Measurements from ENCODE around the gene PARN. TPM values are rescaled to one million over a fixed set of nuclear protein-coding genes. Genes with fewer than 3 reads are reported as not detected.

PARN gene
- total RNA-seq, 1 experiment from 2014 or later = 57.8 TPM

DNA sequence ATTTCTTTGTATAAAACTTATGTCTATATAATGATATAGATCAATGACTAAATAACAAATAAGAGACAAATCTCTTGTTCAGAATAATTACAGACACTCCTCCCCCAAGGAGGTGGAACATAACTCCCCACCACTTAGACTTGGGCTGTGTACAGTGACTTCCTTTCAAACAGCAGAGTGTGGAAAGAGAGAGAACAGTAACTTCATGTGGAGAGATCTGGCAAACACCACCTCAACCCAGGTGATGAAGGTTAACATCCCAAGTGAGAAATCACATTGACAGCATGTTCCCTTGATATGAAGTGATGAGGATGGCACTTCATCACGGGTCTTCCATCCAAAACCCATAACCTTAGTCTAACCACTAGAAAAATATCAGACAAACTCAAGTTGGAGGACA, 169.3 kb downstream of the PARN start:
- in situ Hi-C loops (cut with HindIII; ENCODE audit: low pct_unique_long_range_greater_than_20kb, low sequenced_read_pairs) = no loop called here
- H3K9me3 ChIP-seq (ENCODE audit: control insufficient read depth, insufficient read depth, low read depth, low read length) = peaks cover 7% of the 10 kb centered on the region; the same call in 1 of the 2 replicates
- ChIA-PET CTCF (no interaction called here), POLR2A (no interaction called here)
- no peak overlapping the region for H3K27ac ChIP-seq (ENCODE audit: low read length)
- DNase-seq (ENCODE audit: low read depth, low spot score) (no peak), ATAC-seq (no peak)
- intact Hi-C loops (cut with micrococcal nuclease; ENCODE audit: unreplicated experiment) = no loop called here
- H3K36me3 ChIP-seq (ENCODE audit: control insufficient read depth, insufficient read depth, low read length) = no peaks in the 10 kb centered on the region; the same call in 1 of the 2 replicates
- TF ChIP-seq, protein P1, sequence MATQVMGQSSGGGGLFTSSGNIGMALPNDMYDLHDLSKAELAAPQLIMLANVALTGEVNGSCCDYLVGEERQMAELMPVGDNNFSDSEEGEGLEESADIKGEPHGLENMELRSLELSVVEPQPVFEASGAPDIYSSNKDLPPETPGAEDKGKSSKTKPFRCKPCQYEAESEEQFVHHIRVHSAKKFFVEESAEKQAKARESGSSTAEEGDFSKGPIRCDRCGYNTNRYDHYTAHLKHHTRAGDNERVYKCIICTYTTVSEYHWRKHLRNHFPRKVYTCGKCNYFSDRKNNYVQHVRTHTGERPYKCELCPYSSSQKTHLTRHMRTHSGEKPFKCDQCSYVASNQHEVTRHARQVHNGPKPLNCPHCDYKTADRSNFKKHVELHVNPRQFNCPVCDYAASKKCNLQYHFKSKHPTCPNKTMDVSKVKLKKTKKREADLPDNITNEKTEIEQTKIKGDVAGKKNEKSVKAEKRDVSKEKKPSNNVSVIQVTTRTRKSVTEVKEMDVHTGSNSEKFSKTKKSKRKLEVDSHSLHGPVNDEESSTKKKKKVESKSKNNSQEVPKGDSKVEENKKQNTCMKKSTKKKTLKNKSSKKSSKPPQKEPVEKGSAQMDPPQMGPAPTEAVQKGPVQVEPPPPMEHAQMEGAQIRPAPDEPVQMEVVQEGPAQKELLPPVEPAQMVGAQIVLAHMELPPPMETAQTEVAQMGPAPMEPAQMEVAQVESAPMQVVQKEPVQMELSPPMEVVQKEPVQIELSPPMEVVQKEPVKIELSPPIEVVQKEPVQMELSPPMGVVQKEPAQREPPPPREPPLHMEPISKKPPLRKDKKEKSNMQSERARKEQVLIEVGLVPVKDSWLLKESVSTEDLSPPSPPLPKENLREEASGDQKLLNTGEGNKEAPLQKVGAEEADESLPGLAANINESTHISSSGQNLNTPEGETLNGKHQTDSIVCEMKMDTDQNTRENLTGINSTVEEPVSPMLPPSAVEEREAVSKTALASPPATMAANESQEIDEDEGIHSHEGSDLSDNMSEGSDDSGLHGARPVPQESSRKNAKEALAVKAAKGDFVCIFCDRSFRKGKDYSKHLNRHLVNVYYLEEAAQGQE (IDR thresholded peaks at IDR 0.05; ENCODE audit: insufficient read depth in 1 of 2, low read depth in 2 of 2, low read length in 1 of 2) = no peak
- no peak for TF ChIP-seq POLR2AphosphoS5 (IDR thresholded peaks at IDR 0.05; ENCODE audit: low read depth, low read length)
- no peak for TF ChIP-seq SIN3A (IDR thresholded peaks at IDR 0.05; ENCODE audit: borderline replicate concordance, insufficient read depth, low read depth, low read length)
- TF ChIP-seq, protein P2, sequence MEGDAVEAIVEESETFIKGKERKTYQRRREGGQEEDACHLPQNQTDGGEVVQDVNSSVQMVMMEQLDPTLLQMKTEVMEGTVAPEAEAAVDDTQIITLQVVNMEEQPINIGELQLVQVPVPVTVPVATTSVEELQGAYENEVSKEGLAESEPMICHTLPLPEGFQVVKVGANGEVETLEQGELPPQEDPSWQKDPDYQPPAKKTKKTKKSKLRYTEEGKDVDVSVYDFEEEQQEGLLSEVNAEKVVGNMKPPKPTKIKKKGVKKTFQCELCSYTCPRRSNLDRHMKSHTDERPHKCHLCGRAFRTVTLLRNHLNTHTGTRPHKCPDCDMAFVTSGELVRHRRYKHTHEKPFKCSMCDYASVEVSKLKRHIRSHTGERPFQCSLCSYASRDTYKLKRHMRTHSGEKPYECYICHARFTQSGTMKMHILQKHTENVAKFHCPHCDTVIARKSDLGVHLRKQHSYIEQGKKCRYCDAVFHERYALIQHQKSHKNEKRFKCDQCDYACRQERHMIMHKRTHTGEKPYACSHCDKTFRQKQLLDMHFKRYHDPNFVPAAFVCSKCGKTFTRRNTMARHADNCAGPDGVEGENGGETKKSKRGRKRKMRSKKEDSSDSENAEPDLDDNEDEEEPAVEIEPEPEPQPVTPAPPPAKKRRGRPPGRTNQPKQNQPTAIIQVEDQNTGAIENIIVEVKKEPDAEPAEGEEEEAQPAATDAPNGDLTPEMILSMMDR (IDR thresholded peaks at IDR 0.05) = no peak
- TF ChIP-seq TCF7L2 (IDR thresholded peaks at IDR 0.05; ENCODE audit: low read depth, low read length) = no peak
- no peaks in the 10 kb centered on the region for H3K27me3 ChIP-seq (ENCODE audit: control insufficient read depth, insufficient read depth, low read length)
- BruUV-seq (replicated peaks) = no TSS peak
- no peak overlapping the region for H3K4me3 ChIP-seq (ENCODE audit: low read depth in 2 of 2, low read length in 2 of 2)
- no peaks in the 10 kb centered on the region for H3K4me1 ChIP-seq (ENCODE audit: control insufficient read depth, insufficient read depth, low read length)

DNA sequence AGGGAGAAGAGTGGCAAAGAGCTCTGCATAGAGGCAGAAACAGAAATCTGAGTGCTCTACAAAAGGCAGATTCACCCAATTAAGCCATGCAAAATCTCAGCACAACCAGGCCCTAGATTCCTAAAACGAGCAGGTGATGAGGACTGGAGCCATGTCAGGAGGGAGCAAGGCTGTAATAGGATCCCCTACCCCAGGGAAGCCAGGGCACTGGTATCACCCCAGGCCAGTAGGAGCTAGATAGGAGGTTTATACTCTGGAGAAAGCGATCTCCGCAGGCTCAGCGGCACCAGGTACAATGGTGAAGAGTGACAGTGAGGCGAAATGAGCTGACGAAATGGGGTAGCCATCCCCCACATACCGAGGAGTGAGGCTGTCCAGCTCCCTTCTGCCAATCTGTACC, 171.5 kb downstream of the PARN start:
- no TSS peak for BruUV-seq (replicated peaks)
- in situ Hi-C loops (cut with HindIII; ENCODE audit: low pct_unique_long_range_greater_than_20kb, low sequenced_read_pairs) = no loop called here

DNA sequence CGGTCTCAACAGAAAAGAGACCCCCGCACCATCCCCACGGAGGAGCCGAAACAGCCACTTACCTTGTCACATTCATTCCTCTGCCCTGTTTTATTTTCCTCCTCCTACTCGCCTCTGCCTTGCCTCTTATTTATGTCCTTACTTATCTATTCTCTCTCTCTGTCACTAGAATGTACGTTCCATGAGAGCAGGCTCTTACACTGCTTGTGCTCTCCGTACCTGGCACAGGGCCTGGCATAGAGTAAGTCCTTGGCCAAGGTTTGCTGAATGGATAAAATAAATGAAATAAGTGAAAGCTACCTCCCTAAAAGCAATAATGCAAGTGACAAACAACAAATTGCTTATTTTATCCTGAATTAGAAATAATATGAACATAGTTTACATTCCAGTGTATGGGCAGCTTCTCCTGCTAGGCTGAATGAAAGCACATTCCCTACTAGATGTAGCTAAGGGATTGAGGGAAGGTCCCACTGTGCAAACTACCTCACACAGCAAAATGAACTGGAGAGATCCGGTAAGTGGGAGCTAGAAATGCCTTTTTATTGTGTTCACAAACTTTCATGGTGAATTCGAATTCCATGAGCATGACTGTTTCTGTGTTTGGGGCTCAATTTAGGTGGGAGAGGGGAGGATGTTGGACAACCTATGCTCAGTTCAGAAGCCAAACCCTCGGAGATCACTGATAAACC, 173.1 kb downstream of the PARN start:
- intact Hi-C loops (cut with micrococcal nuclease; ENCODE audit: unreplicated experiment) = no loop called here
- no peak for TF ChIP-seq SIN3A (IDR thresholded peaks at IDR 0.05; ENCODE audit: borderline replicate concordance, insufficient read depth, low read depth, low read length)
- TF ChIP-seq, protein P1 (IDR thresholded peaks at IDR 0.05; ENCODE audit: insufficient read depth in 1 of 2, low read depth in 2 of 2, low read length in 1 of 2) = no peak
- TF ChIP-seq, protein P2 (IDR thresholded peaks at IDR 0.05) = no peak
- no peak for TF ChIP-seq POLR2AphosphoS5 (IDR thresholded peaks at IDR 0.05; ENCODE audit: low read depth, low read length)
- TF ChIP-seq TCF7L2 (IDR thresholded peaks at IDR 0.05; ENCODE audit: low read depth, low read length) = no peak
- no TSS peak for BruUV-seq (replicated peaks)
- Histone ChIP-seq H3K4me1 (ENCODE audit: control insufficient read depth, insufficient read depth, low read length) (no peaks in the 10 kb centered on the region), H3K36me3 (ENCODE audit: control insufficient read depth, insufficient read depth, low read length) (no peaks in the 10 kb centered on the region; the same call in 1 of the 2 replicates), H3K4me3 (ENCODE audit: low read depth in 2 of 2, low read length in 2 of 2) (no peak overlapping the region), H3K9me3 (ENCODE audit: control insufficient read depth, insufficient read depth, low read depth, low read length) (no peaks in the 10 kb centered on the region), H3K27ac (ENCODE audit: low read length) (no peak overlapping the region), H3K27me3 (ENCODE audit: control insufficient read depth, insufficient read depth, low read length) (no peaks in the 10 kb centered on the region)
- no peak for ATAC-seq
- POLR2A ChIA-PET = interaction anchor here (0.6 kb wide), 1 partner anchor 85 kb away, joined by 7 read pairs; no protein-coding TSS in a partner anchor
- in situ Hi-C loops (cut with HindIII; ENCODE audit: low pct_unique_long_range_greater_than_20kb, low sequenced_read_pairs) = no loop called here
- no peak for DNase-seq (ENCODE audit: low read depth, low spot score)
- CTCF ChIA-PET = no interaction called here

More for the DNA sequence above, 171.5 kb downstream of the PARN start:
- TF ChIP-seq SIN3A (IDR thresholded peaks at IDR 0.05; ENCODE audit: borderline replicate concordance, insufficient read depth, low read depth, low read length) (no peak), TCF7L2 (IDR thresholded peaks at IDR 0.05; ENCODE audit: low read depth, low read length) (no peak)
- intact Hi-C loops (cut with micrococcal nuclease; ENCODE audit: unreplicated experiment) = no loop called here
- Histone ChIP-seq H3K27ac (ENCODE audit: low read length) (no peak overlapping the region), H3K36me3 (ENCODE audit: control insufficient read depth, insufficient read depth, low read length) (no peaks in the 10 kb centered on the region; the same call in 1 of the 2 replicates), H3K27me3 (ENCODE audit: control insufficient read depth, insufficient read depth, low read length) (no peaks in the 10 kb centered on the region), H3K4me1 (ENCODE audit: control insufficient read depth, insufficient read depth, low read length) (no peaks in the 10 kb centered on the region), H3K9me3 (ENCODE audit: control insufficient read depth, insufficient read depth, low read depth, low read length) (no peaks in the 10 kb centered on the region), H3K4me3 (ENCODE audit: low read depth in 2 of 2, low read length in 2 of 2) (no peak overlapping the region)
- CTCF ChIA-PET = no interaction called here
- POLR2A ChIA-PET = no interaction called here
- DNase-seq (ENCODE audit: low read depth, low spot score) (no peak), ATAC-seq (no peak)
